HCT116 (cell line): ENCODE results near the gene TMEM117. TPM values are rescaled to one million over a fixed set of nuclear protein-coding genes. Genes with fewer than 3 reads are reported as not detected.

Experiments
- ATAC-seq: fragments of 200-7000 bp; cut with Tn5 transposase; 2 replicates; pipeline ENCODE4 v1.9.1; 2020; ENCODE audit warnings: mild to moderate bottlenecking, moderate library complexity
- BruUV-seq: library from RNA; stranded (reverse); fragments of 400-500 nt; replicated peaks from 2 replicates; lab custom pipeline; 2021; lab: Mats Ljungman, UMichigan
- CTCF ChIA-PET: fragments of 300-600 bp; sonication (Branson Sonifier 250); formaldehyde crosslinking; loops from one replicate; lab custom pipeline; 2021; ENCODE audit warnings: antibody characterized with exemption; lab: Charles Lee
- POLR2A ChIA-PET: fragments of 300-600, 350-600 bp; sonication (Branson Sonifier 250); formaldehyde crosslinking; loops from one replicate; lab custom pipeline; 2021; ENCODE audit warnings: antibody characterized with exemption; lab: Charles Lee
- RAD21 ChIA-PET, 2 experiments: fragments of 300-600 bp; sonication (Branson Sonifier 250); formaldehyde crosslinking; loops; one replicate each; lab custom pipeline; 2023; ENCODE audit warnings: low total read pairs in 2 of 2; ENCODE audit not compliant: uncharacterized antibody in 2 of 2, unreplicated experiment in 2 of 2, low non-redundant PET in 1 of 2; lab: Charles Lee
- DNase-seq: peaks from one replicate; pipeline ENCODE4 v3.0.0-alpha.2; 2010; ENCODE audit warnings: low read depth, low spot score
- H2AFZ ChIP-seq: fragments of 200-600 bp; shearing (Covaris generic), sonication (generic); 2 replicates; pipeline ENCODE4 v1.6.1; 2017; ENCODE audit warnings: low read depth, mixed run types, mixed read lengths, antibody characterized with exemption, low read length; ENCODE audit not compliant: poor library complexity, severe bottlenecking
- H3K27ac ChIP-seq: 2 replicates; pipeline ENCODE4 v1.5.1; 2012; ENCODE audit warnings: low read depth, low read length
- H3K27me3 ChIP-seq: fragments of 200-600 bp; sonication (generic); 2 replicates; pipeline ENCODE4 v1.6.1; 2016; ENCODE audit warnings: mixed run types, low read length, mixed read lengths; ENCODE audit not compliant: insufficient read depth
- H3K36me3 ChIP-seq, 2 experiments: fragments of 200-500 bp in 1 of 2; fragments of 200-600 bp in 1 of 2; sonication (Bioruptor generic) in 1 of 2; sonication (generic) in 1 of 2; 2 replicates each; pipeline versions ENCODE4 v1.5.1 to v1.6.1; 2014 to 2016; ENCODE audit warnings: low read length in 2 of 2, inconsistent platforms in 1 of 2, mixed read lengths in 1 of 2, mixed run types in 1 of 2; ENCODE audit not compliant: insufficient read depth in 2 of 2, control insufficient read depth in 1 of 2
- H3K4me1 ChIP-seq, 2 experiments: fragments of 200-600 bp in 1 of 2; sonication (generic) in 1 of 2; 2 replicates each; pipeline versions ENCODE4 v1.5.1 to v1.6.1; 2012 to 2017; ENCODE audit warnings: low read length in 2 of 2, inconsistent platforms in 1 of 2, mild to moderate bottlenecking in 1 of 2, mixed read lengths in 1 of 2, mixed run types in 1 of 2, moderate library complexity in 1 of 2; ENCODE audit not compliant: insufficient read depth in 2 of 2, control insufficient read depth in 1 of 2
- H3K4me2 ChIP-seq: fragments of 200-600 bp; sonication (generic); 2 replicates; pipeline ENCODE4 v1.6.1; 2017; ENCODE audit warnings: mixed run types, low read length, mixed read lengths
- H3K4me3 ChIP-seq, 2 experiments: fragments of 200-600 bp in 1 of 2; sonication (generic) in 1 of 2; replicated peaks in 1 of 2; 2 replicates each; pipeline ENCODE4 v1.5.1; 2011 to 2016; ENCODE audit warnings: low read length in 2 of 2, control low read depth in 1 of 2, low read depth in 1 of 2, mild to moderate bottlenecking in 1 of 2, mixed read lengths in 1 of 2, mixed run types in 1 of 2
- H3K79me2 ChIP-seq: fragments of 200-600 bp; sonication (generic); 2 replicates; pipeline ENCODE4 v1.6.1; 2017; ENCODE audit warnings: mild to moderate bottlenecking, mixed run types, low read length, moderate library complexity, mixed read lengths; ENCODE audit not compliant: insufficient read depth
- H3K9ac ChIP-seq: fragments of 200-600 bp; sonication (generic); 2 replicates; pipeline ENCODE4 v1.6.1; 2016; ENCODE audit warnings: low read length, mixed read lengths
- H3K9me2 ChIP-seq: fragments of 200-600 bp; sonication (generic), shearing (Covaris generic); 2 replicates; pipeline ENCODE4 v1.6.1; 2017; ENCODE audit warnings: mixed run types, mild to moderate bottlenecking, moderate library complexity; ENCODE audit not compliant: insufficient read depth
- H3K9me3 ChIP-seq, 2 experiments: fragments of 200-500 bp in 1 of 2; fragments of 200-600 bp in 1 of 2; sonication (Bioruptor generic) in 1 of 2; sonication (generic) in 1 of 2; 2 replicates each; pipeline ENCODE4 v1.6.1; 2014 to 2017; ENCODE audit warnings: low read length in 2 of 2, mixed read lengths in 2 of 2, inconsistent platforms in 1 of 2, low read depth in 1 of 2, mild to moderate bottlenecking in 1 of 2, mixed run types in 1 of 2, moderate library complexity in 1 of 2; ENCODE audit not compliant: control insufficient read depth in 1 of 2, insufficient read depth in 1 of 2
- H4K20me1 ChIP-seq: fragments of 200-600 bp; sonication (generic), shearing (Covaris generic); 2 replicates; pipeline ENCODE4 v1.6.1; 2017; ENCODE audit warnings: mixed run types, mild to moderate bottlenecking, moderate library complexity; ENCODE audit not compliant: insufficient read depth
- ATF3 ChIP-seq: IDR thresholded peaks from 2 replicates; pipeline ENCODE4 v1.6.1; 2012
- CEBPB ChIP-seq: IDR thresholded peaks from 2 replicates; pipeline ENCODE4 v1.6.1; 2012; ENCODE audit warnings: low read depth
- CTCF ChIP-seq, 3 experiments: fragments of 200-600 bp in 1 of 3; sonication (generic) in 1 of 3; IDR thresholded peaks in 2 of 3; conservative IDR thresholded peaks in 1 of 3; 2 replicates each; pipeline ENCODE4 v1.5.1; 2012 to 2017; ENCODE audit warnings: low read depth in 2 of 3, low read length in 2 of 3, antibody characterized with exemption in 1 of 3, borderline replicate concordance in 1 of 3, control low read depth in 1 of 3, mild to moderate bottlenecking in 1 of 3, mixed read lengths in 1 of 3, mixed run types in 1 of 3, moderate library complexity in 1 of 3; ENCODE audit not compliant: insufficient read depth in 1 of 3
- EGR1 ChIP-seq: IDR thresholded peaks from 2 replicates; pipeline ENCODE4 v1.6.1; 2012; ENCODE audit warnings: low read depth
- ELF1 ChIP-seq: IDR thresholded peaks from 2 replicates; pipeline ENCODE4 v1.6.1; 2012; ENCODE audit warnings: low read depth, borderline replicate concordance
- EZH2 ChIP-seq: fragments of 200-600 bp; sonication (generic); IDR thresholded peaks from 2 replicates; pipeline ENCODE4 v1.6.1; 2017; ENCODE audit warnings: antibody characterized with exemption, mixed run types
- FOSL1 ChIP-seq: IDR thresholded peaks from 2 replicates; pipeline ENCODE4 v1.6.1; 2012; ENCODE audit warnings: low read depth
- JUND ChIP-seq: IDR thresholded peaks from 2 replicates; pipeline ENCODE4 v1.6.1; 2012
- MAX ChIP-seq: IDR thresholded peaks from 2 replicates; pipeline ENCODE4 v1.6.1; 2012
- POLR2A ChIP-seq: IDR thresholded peaks from 2 replicates; pipeline ENCODE4 v1.7.0; 2011; ENCODE audit warnings: borderline replicate concordance; ENCODE audit not compliant: insufficient read depth, insufficient read length; ENCODE audit errors: extremely low read depth
- POLR2AphosphoS5 ChIP-seq: IDR thresholded peaks from 2 replicates; pipeline ENCODE4 v1.6.1; 2011; ENCODE audit warnings: mild to moderate bottlenecking, low read depth, low read length, moderate library complexity
- RAD21 ChIP-seq: IDR thresholded peaks from 2 replicates; pipeline ENCODE4 v1.6.1; 2012; ENCODE audit warnings: low read depth, mild to moderate bottlenecking
- REST ChIP-seq: IDR thresholded peaks from 2 replicates; pipeline ENCODE4 v1.6.1; 2012; ENCODE audit warnings: low read depth
- SIN3A ChIP-seq: IDR thresholded peaks from 2 replicates; pipeline ENCODE4 v1.6.1; 2012; ENCODE audit warnings: low read depth
- SP1 ChIP-seq: IDR thresholded peaks from 2 replicates; pipeline ENCODE4 v1.6.1; 2012; ENCODE audit warnings: low read depth
- SRF ChIP-seq: IDR thresholded peaks from 2 replicates; pipeline ENCODE4 v1.6.1; 2012; ENCODE audit warnings: low read depth
- TCF7L2 ChIP-seq: IDR thresholded peaks from 2 replicates; pipeline ENCODE4 v1.7.0; 2011; ENCODE audit warnings: borderline replicate concordance, inconsistent platforms; ENCODE audit not compliant: insufficient read depth, insufficient read length; ENCODE audit errors: extremely low read depth
- ZBTB33 ChIP-seq: IDR thresholded peaks from 2 replicates; pipeline ENCODE4 v1.6.1; 2011; ENCODE audit warnings: mild to moderate bottlenecking, low read length, moderate library complexity; ENCODE audit not compliant: insufficient replicate concordance; ENCODE audit errors: extremely low read depth
- ZFX ChIP-seq: fragments of 450-650 bp; IDR thresholded peaks from 2 replicates; pipeline ENCODE4 v1.6.1; 2017
- ZNF274 ChIP-seq: fragments of 200-500 bp; sonication (Bioruptor generic); IDR thresholded peaks from 2 replicates; pipeline ENCODE4 v1.6.1; 2014; ENCODE audit warnings: mild to moderate bottlenecking, low read depth, low read length, inconsistent platforms
- intact Hi-C: fragments of 100-400 bp; cut with micrococcal nuclease; formaldehyde crosslinking; loops from 2 replicates; pipeline ENCODE4 v1.10.0; 2022
- total RNA-seq: library from RNA; stranded (reverse); gene quantifications from one replicate; pipeline ENCODE4 v1.2.1, GENCODE V29; 2021; ENCODE audit not compliant: unreplicated experiment

TMEM117 gene
- total RNA-seq, 1 experiment from 2014 or later: 3.6 TPM

GRCh38 chr12:44046732-44047417 lies 211.0 kb downstream of the TMEM117 start:
- RAD21 ChIA-PET: no interaction called here
- no peak for ATAC-seq
- intact Hi-C loops: no loop called here
- BruUV-seq: no TSS peak
- H3K27ac ChIP-seq: no peak overlapping the region
- no peak for DNase-seq
- no peak overlapping the region for H3K4me2 ChIP-seq
- H3K79me2 ChIP-seq: no peaks in the 10 kb centered on the region
- H2AFZ ChIP-seq: no peak overlapping the region
- POLR2A ChIA-PET: no interaction called here
- no peaks in the 10 kb centered on the region for H3K9me2 ChIP-seq
- no peaks in the 10 kb centered on the region for H3K36me3 ChIP-seq
- H4K20me1 ChIP-seq: no peaks in the 10 kb centered on the region
- no peaks in the 10 kb centered on the region for H3K4me1 ChIP-seq
- H3K9me3 ChIP-seq: no peaks in the 10 kb centered on the region
- TF ChIP-seq JUND: no peak
- no peak for TF ChIP-seq CTCF (IDR thresholded peaks at IDR 0.05 in 2 of 3, conservative IDR thresholded peaks at IDR 0.05 in 1 of 3; ENCODE audit: borderline replicate concordance in 1 of 3, insufficient read depth in 1 of 3, low read depth in 2 of 3, low read length in 2 of 3)
- TF ChIP-seq SIN3A: no peak
- no peak for TF ChIP-seq POLR2AphosphoS5
- no peak for TF ChIP-seq ATF3
- TF ChIP-seq ELF1: no peak
- TF ChIP-seq SP1: no peak
- TF ChIP-seq SRF: no peak
- TF ChIP-seq EGR1: no peak
- TF ChIP-seq ZBTB33: no peak
- TF ChIP-seq REST: no peak
- TF ChIP-seq TCF7L2: no peak
- TF ChIP-seq FOSL1: no peak
- no peak for TF ChIP-seq CEBPB
- TF ChIP-seq POLR2A: no peak
- TF ChIP-seq RAD21: no peak
- TF ChIP-seq MAX: no peak
- TF ChIP-seq EZH2: no peak
- no peak for TF ChIP-seq ZNF274
- TF ChIP-seq ZFX: no peak
- CTCF ChIA-PET: no interaction called here
- H3K9ac ChIP-seq: no peak overlapping the region
- H3K27me3 ChIP-seq: no peaks in the 10 kb centered on the region
- no peak overlapping the region for H3K4me3 ChIP-seq
